Measurements from ENCODE around the gene GNG2.
A peak's percentile ranks its signal among the peaks of the same experiment; 100 is the strongest.

The GNG2 gene

DNA sequence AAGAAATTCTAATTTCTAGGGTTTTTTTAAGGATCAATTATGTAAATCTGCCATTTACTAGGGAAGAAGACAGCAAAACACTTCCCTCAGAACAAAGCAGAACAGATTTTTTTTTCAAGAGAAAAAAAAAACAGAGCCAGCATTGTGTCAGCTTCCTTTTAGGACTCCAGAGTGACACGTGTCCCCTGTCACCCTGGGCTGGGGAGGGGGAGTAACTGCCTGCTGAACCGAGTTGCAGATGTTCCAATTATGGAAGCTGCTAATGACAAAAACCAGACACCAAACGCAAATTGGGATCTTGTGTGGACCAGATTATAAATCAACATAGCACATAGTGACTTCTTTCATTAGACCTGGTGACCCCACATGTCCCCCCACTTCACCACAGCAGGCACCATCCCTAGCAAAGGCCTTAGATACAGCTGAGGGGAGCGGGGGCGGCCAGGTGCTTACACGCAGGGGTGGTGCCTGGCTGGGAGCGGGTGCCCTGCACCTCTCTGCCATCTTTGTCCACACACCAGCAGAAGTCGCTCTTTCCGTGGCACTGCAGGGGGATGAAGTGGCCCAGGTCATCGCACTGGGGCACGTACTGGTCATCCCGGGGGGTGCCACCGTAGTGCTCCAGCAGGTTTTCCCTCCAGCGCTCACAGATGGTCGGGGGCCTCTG lies 154.3 kb downstream of the GNG2 start:
- Histone ChIP-seq H3K79me1 (ENCODE audit: low read depth, low read length) (no peaks in the 10 kb centered on the region), H3K27ac (replicated peaks; ENCODE audit: low read length) (no peak overlapping the region), H3K4me2 (ENCODE audit: insufficient read depth, low read length, poor library complexity, severe bottlenecking) (no peak overlapping the region), H3K18ac (ENCODE audit: low read length) (no peak overlapping the region), H3K9me3 (replicated peaks in 1 of 2; ENCODE audit: control insufficient read depth in 2 of 2, insufficient read depth in 1 of 2, low read depth in 1 of 2, low read length in 2 of 2) (no peaks in the 10 kb centered on the region), H3K4ac (ENCODE audit: low read length) (no peak overlapping the region), H2BK15ac (ENCODE audit: low read length) (no peak overlapping the region), H3K4me1 (ENCODE audit: control insufficient read depth in 2 of 2, insufficient read depth in 1 of 2, low read depth in 1 of 2, low read length in 2 of 2) (peaks cover 2 to 7% of the 10 kb centered on the region in 2 donors), H2BK5ac (ENCODE audit: low read length) (no peak overlapping the region), H2AK5ac (ENCODE audit: low read depth, low read length) (peak overlapping the region; percentile 30), H3K27me3 (ENCODE audit: control insufficient read depth in 3 of 3, insufficient read depth in 3 of 3, low read depth in 1 of 3, low read length in 3 of 3) (no peaks in the 10 kb centered on the region), H3K9ac (ENCODE audit: low read depth, low read length, poor library complexity) (no peak overlapping the region), H3K4me3 (ENCODE audit: low read length in 2 of 2) (no peak overlapping the region), H3K23ac (ENCODE audit: low read depth, low read length, poor library complexity) (no peak overlapping the region), H3K36me3 (replicated peaks in 1 of 2; ENCODE audit: control insufficient read depth in 2 of 2, insufficient read depth in 2 of 2, low read length in 2 of 2) (peaks cover 13 to 51% of the 10 kb centered on the region in 2 donors), H2BK12ac (ENCODE audit: low read length) (no peak overlapping the region), H4K8ac (ENCODE audit: low read depth, low read length) (no peak overlapping the region), H3K14ac (ENCODE audit: low read length) (no peak overlapping the region), H2AFZ (ENCODE audit: low read length) (no peak overlapping the region), H4K91ac (ENCODE audit: low read depth, low read length, poor library complexity) (no peak overlapping the region), H2BK120ac (ENCODE audit: low read depth, low read length) (no peak overlapping the region)
- no CpG with 5 or more reads among the region's 15 CpGs for WGBS, 2 donors (ENCODE audit: extremely low coverage in 2 of 2, insufficient read length in 2 of 2, insufficient replicate concordance in 1 of 2)
- no peak for DNase-seq (ENCODE audit: low spot score)

DNA sequence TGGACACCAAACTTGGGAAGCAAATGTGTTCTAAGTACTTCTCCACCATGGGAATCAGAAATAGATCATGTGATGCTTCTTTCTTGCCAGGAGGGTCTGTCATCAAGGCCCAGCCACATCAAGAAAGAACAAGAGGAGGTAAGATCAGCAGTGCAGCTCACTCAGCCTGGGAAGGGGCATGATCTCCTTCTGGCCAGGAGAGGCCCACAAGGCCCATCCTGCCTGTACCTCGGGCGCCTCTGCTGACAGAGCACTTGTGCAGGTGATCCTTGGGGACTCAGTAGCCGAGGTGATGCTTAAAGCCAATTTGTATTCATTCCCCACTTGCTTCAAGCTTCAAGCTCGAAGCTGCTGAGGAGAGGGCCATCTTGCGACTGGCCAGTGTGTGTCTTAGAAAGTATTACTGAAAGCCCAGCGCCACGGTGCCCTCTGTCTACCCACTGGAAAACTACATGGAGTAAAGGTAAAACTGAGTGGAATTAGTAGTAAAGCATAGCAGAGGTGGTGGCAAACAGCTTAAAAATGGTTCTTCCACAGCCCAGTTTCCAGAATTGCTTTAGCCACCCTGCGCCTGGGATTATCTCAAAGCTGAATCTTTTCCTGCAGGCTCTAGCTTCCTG lies 155.1 kb downstream of the GNG2 start:
- H4K91ac ChIP-seq (ENCODE audit: low read depth, low read length, poor library complexity): no peak overlapping the region
- no peak overlapping the region for H3K9ac ChIP-seq (ENCODE audit: low read depth, low read length, poor library complexity)
- H3K4me3 ChIP-seq (ENCODE audit: low read length in 2 of 2): no peak overlapping the region
- H2BK5ac ChIP-seq (ENCODE audit: low read length): no peak overlapping the region
- H3K27me3 ChIP-seq (ENCODE audit: control insufficient read depth in 3 of 3, insufficient read depth in 3 of 3, low read depth in 1 of 3, low read length in 3 of 3): no peaks in the 10 kb centered on the region
- no peaks in the 10 kb centered on the region for H3K9me3 ChIP-seq (replicated peaks in 1 of 2; ENCODE audit: control insufficient read depth in 2 of 2, insufficient read depth in 1 of 2, low read depth in 1 of 2, low read length in 2 of 2)
- no peak overlapping the region for H3K27ac ChIP-seq (replicated peaks; ENCODE audit: low read length)
- no peak overlapping the region for H2AK5ac ChIP-seq (ENCODE audit: low read depth, low read length)
- no peak overlapping the region for H2BK15ac ChIP-seq (ENCODE audit: low read length)
- no peak overlapping the region for H3K4me2 ChIP-seq (ENCODE audit: insufficient read depth, low read length, poor library complexity, severe bottlenecking)
- H3K4ac ChIP-seq (ENCODE audit: low read length): no peak overlapping the region
- peaks cover 11 to 46% of the 10 kb centered on the region in 2 donors for H3K36me3 ChIP-seq (replicated peaks in 1 of 2; ENCODE audit: control insufficient read depth in 2 of 2, insufficient read depth in 2 of 2, low read length in 2 of 2)
- no peak for DNase-seq (ENCODE audit: low spot score)
- H3K14ac ChIP-seq (ENCODE audit: low read length): no peak overlapping the region
- H4K8ac ChIP-seq (ENCODE audit: low read depth, low read length): no peak overlapping the region
- H3K79me1 ChIP-seq (ENCODE audit: low read depth, low read length): no peaks in the 10 kb centered on the region
- no CpG with 5 or more reads among the region's 8 CpGs for WGBS, 2 donors (ENCODE audit: extremely low coverage in 2 of 2, insufficient read length in 2 of 2, insufficient replicate concordance in 1 of 2)
- peaks cover 2 to 7% of the 10 kb centered on the region in 2 donors for H3K4me1 ChIP-seq (ENCODE audit: control insufficient read depth in 2 of 2, insufficient read depth in 1 of 2, low read depth in 1 of 2, low read length in 2 of 2)
- H2BK12ac ChIP-seq (ENCODE audit: low read length): no peak overlapping the region
- no peak overlapping the region for H3K23ac ChIP-seq (ENCODE audit: low read depth, low read length, poor library complexity)
- H2AFZ ChIP-seq (ENCODE audit: low read length): peak overlapping the region; percentile 54
- H2BK120ac ChIP-seq (ENCODE audit: low read depth, low read length): no peak overlapping the region
- H3K18ac ChIP-seq (ENCODE audit: low read length): no peak overlapping the region

DNA sequence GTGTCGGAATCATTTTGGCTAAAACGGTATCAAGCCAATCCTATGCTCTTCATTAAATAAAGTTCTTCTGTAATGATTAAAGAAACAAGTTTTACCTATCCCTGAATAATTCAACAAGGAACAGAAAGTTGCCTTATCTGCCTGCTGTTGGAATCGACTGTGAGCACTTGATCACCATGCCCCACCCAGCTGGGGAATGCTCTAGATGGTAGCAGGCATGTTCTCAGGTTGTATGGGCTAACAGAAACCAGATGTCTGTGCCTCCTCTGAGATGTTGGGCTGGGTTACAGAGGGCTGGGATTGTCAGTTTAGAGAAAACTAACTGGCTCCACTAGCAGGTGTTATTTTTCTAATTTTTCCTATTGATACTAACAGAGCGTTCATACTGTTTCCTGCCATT lies 157.8 kb downstream of the GNG2 start:
- WGBS, 2 donors (ENCODE audit: extremely low coverage in 2 of 2, insufficient read length in 2 of 2, insufficient replicate concordance in 1 of 2): no CpG with 5 or more reads among the region's 4 CpGs
- DNase-seq (ENCODE audit: low spot score): no peak
- H3K27ac ChIP-seq (replicated peaks; ENCODE audit: low read length): no peak overlapping the region

DNA sequence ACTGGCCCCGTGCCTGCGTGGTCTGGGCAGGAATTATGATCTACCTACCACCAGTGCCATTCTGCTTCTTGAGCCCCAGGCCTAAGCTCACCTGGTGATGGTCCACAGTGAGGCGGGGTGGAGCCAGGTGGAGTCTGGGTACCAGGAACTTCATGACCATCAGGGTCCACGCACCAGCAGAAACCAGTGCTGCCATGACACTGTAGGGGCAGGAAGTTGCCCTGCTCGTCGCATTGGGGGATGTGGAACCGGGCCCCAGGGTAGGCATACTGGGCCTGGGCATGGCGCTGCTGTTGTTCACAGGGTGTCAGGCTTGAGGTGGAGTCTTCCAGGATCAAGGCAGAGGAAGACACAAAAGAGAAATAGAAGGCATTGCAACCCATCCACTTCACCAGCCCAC lies 158.6 kb downstream of the GNG2 start:
- Histone ChIP-seq H3K23ac (ENCODE audit: low read depth, low read length, poor library complexity) (peak overlapping the region; percentile 13), H3K27me3 (ENCODE audit: control insufficient read depth in 3 of 3, insufficient read depth in 3 of 3, low read depth in 1 of 3, low read length in 3 of 3) (no peaks in the 10 kb centered on the region), H3K27ac (replicated peaks; ENCODE audit: low read length) (no peak overlapping the region), H3K9me3 (replicated peaks in 1 of 2; ENCODE audit: control insufficient read depth in 2 of 2, insufficient read depth in 1 of 2, low read depth in 1 of 2, low read length in 2 of 2) (no peaks in the 10 kb centered on the region), H4K91ac (ENCODE audit: low read depth, low read length, poor library complexity) (no peak overlapping the region), H2BK5ac (ENCODE audit: low read length) (no peak overlapping the region), H3K4me1 (ENCODE audit: control insufficient read depth in 2 of 2, insufficient read depth in 1 of 2, low read depth in 1 of 2, low read length in 2 of 2) (peaks cover 4 to 9% of the 10 kb centered on the region in 2 donors), H3K18ac (ENCODE audit: low read length) (no peak overlapping the region), H3K9ac (ENCODE audit: low read depth, low read length, poor library complexity) (no peak overlapping the region), H4K8ac (ENCODE audit: low read depth, low read length) (no peak overlapping the region), H3K79me1 (ENCODE audit: low read depth, low read length) (no peaks in the 10 kb centered on the region), H2BK15ac (ENCODE audit: low read length) (no peak overlapping the region), H3K36me3 (replicated peaks in 1 of 2; ENCODE audit: control insufficient read depth in 2 of 2, insufficient read depth in 2 of 2, low read length in 2 of 2) (peaks cover 0 to 22% of the 10 kb centered on the region in 2 donors), H2BK12ac (ENCODE audit: low read length) (no peak overlapping the region), H3K4me2 (ENCODE audit: insufficient read depth, low read length, poor library complexity, severe bottlenecking) (no peak overlapping the region), H3K4me3 (ENCODE audit: low read length in 2 of 2) (peak overlapping the region in 1 of 2 donors; percentile 13), H2AFZ (ENCODE audit: low read length) (no peak overlapping the region), H3K4ac (ENCODE audit: low read length) (no peak overlapping the region), H2BK120ac (ENCODE audit: low read depth, low read length) (no peak overlapping the region), H3K14ac (ENCODE audit: low read length) (no peak overlapping the region), H2AK5ac (ENCODE audit: low read depth, low read length) (no peak overlapping the region)
- no peak for DNase-seq (ENCODE audit: low spot score)
- no CpG with 5 or more reads among the region's 8 CpGs for WGBS, 2 donors (ENCODE audit: extremely low coverage in 2 of 2, insufficient read length in 2 of 2, insufficient replicate concordance in 1 of 2)

More for the DNA sequence above, 157.8 kb downstream of the GNG2 start:
- Histone ChIP-seq H4K91ac (ENCODE audit: low read depth, low read length, poor library complexity) (no peak overlapping the region), H3K23ac (ENCODE audit: low read depth, low read length, poor library complexity) (no peak overlapping the region), H3K4me1 (ENCODE audit: control insufficient read depth in 2 of 2, insufficient read depth in 1 of 2, low read depth in 1 of 2, low read length in 2 of 2) (peaks cover 4 to 9% of the 10 kb centered on the region in 2 donors), H3K9ac (ENCODE audit: low read depth, low read length, poor library complexity) (no peak overlapping the region), H3K4ac (ENCODE audit: low read length) (no peak overlapping the region), H3K36me3 (replicated peaks in 1 of 2; ENCODE audit: control insufficient read depth in 2 of 2, insufficient read depth in 2 of 2, low read length in 2 of 2) (peaks cover 0 to 27% of the 10 kb centered on the region in 2 donors), H3K27me3 (ENCODE audit: control insufficient read depth in 3 of 3, insufficient read depth in 3 of 3, low read depth in 1 of 3, low read length in 3 of 3) (no peaks in the 10 kb centered on the region), H2BK120ac (ENCODE audit: low read depth, low read length) (no peak overlapping the region), H3K4me2 (ENCODE audit: insufficient read depth, low read length, poor library complexity, severe bottlenecking) (no peak overlapping the region), H2BK12ac (ENCODE audit: low read length) (no peak overlapping the region), H3K9me3 (replicated peaks in 1 of 2; ENCODE audit: control insufficient read depth in 2 of 2, insufficient read depth in 1 of 2, low read depth in 1 of 2, low read length in 2 of 2) (no peaks in the 10 kb centered on the region), H4K8ac (ENCODE audit: low read depth, low read length) (no peak overlapping the region), H3K18ac (ENCODE audit: low read length) (no peak overlapping the region), H2AK5ac (ENCODE audit: low read depth, low read length) (no peak overlapping the region), H2BK15ac (ENCODE audit: low read length) (no peak overlapping the region), H3K4me3 (ENCODE audit: low read length in 2 of 2) (no peak overlapping the region), H3K79me1 (ENCODE audit: low read depth, low read length) (no peaks in the 10 kb centered on the region), H3K14ac (ENCODE audit: low read length) (no peak overlapping the region), H2AFZ (ENCODE audit: low read length) (no peak overlapping the region), H2BK5ac (ENCODE audit: low read length) (no peak overlapping the region)
